ENCODE data around the gene CCSER1.
"Not testable (repeated sequence)": the region's sequence is repeated elsewhere in the genome, so short reads cannot be mapped to it uniquely, and the experiment has no call there.

CCSER1 gene

DNA sequence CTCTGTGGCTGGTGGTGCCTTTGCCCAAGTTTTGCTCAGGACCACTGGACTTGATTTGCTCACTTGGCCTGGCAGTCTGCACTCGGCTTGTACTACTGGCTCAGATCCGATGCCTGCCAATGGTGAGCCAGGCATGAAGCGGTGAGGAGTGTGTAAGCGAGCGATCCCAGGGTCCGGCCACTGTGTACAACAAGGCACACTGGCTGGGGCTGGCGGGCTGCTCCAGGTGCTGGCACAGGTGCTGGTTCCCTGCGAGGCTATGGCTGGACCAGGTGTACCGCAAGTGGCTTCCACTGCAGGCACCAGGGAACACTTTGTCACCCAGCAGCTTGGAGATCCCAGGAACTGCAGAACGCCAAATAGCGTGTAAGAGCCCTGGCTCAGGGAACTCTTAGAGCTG lies 329.7 kb downstream of the CCSER1 start:
- DNase-seq = no peak

DNA sequence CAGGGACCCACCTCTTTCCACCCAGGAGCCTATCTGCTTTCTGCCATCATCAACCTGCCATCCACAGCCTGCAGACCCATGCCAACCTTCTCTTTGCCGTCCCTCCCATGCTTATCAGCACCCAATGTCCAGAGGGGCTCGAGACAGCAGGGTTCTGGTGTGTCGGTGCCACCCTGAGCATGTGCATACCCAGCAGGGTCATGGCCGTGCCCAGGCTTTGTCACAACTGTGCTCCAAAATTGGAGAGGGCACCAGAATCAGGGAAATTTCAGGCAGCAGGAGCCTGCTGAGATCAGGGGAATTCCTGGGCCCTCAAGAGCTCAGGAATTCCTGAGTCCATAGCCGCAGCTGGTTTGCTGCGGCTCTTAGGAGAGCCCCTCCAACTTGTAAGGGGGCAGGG lies 330.6 kb downstream of the CCSER1 start:
- DNase-seq = no peak

DNA sequence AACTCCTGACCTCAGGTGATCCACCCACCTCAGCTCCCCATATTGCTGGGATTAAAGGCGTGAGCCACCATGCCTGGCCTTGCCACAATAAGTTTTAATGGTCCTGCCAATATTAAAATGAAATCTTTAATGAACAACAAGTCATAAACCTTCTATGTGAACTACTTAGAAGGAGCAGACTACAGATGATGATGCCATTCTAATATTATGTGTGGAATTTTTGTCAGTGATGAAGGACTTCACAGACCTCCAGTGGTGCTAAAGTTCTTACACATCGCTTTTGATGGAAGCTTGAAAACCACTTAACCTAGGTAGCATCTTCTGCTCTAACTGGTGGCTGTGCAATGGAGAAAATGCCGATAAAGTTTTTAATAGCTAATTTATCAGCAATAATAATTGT lies 331.4 kb downstream of the CCSER1 start:
- no peak for DNase-seq

DNA sequence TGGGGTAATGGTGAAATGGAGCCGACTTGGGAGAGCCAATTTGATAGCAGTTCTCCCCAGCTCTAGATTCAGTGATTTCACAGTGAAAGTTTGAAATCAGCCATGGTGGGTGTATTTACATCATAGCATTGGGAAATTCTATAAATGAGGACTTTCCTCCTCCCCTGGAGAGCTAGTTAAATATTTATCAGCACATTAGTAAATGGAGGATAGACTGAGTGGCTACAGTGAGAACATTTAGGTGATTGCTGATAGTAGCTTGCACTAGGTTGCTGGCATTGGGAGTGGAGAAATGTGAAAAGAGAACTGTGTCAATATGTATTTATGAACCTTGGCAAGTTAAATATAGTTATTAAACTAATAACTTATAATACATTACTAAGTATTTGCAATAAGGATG lies 347.3 kb downstream of the CCSER1 start:
- no peak for DNase-seq

DNA sequence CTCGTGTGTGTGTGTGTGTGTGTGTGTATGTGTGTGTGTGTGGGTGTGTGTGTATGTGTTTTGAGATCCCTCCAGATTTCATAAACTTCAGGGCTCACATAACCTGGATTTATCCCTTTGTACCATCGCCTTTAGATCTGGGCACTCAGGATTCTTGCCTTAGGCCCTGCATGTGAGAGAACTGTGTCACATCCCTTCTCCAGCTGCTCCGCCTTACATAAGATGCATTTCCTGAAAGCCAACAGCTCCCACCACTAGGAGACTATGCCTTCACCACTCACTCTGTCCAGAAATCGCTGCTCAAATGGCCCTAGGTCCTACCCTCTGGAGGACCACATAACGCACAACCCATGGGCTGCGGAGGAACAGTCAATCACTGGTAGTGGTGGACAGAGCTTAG lies 348.8 kb downstream of the CCSER1 start:
- DNase-seq = no peak

DNA sequence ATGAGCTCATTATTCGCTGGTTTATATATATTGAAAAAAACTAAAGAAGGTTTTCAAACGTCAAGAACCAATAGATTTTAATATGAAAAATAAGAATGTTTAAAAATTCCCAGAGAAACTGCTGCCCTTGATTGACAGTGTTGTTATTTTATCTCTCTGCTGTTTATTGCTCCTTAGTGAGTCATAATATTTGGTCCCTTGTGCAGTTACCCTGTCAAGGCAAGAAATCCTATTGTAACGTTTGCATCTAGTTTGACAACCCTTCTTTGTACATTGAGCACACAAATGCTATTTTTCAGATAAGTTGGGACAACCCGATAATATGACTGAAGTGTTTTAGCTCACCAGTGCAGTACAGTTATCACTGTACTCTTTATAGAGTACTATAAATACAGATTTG lies 349.4 kb downstream of the CCSER1 start:
- DNase-seq = no peak

DNA sequence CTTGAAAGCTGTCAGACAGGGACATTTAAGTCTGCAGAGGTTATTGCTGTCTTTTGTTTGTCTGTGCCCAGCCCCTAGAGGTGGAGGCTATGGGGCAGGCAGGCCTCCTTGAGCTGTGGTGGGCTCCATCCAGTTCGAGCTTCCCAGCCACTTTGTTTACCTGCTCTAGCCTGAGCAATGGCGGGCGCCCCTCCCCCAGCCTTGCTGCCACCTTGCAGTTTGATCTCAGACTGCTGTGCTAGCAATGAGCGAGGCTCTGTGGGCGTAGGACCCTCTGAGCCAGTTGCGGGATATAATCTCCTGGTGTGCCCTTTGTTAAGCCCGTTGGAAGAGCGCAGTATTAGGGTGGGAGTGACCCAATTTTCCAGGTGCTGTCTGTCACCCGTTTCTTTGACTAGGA lies 357.7 kb downstream of the CCSER1 start:
- not testable (repeated sequence) for DNase-seq

DNA sequence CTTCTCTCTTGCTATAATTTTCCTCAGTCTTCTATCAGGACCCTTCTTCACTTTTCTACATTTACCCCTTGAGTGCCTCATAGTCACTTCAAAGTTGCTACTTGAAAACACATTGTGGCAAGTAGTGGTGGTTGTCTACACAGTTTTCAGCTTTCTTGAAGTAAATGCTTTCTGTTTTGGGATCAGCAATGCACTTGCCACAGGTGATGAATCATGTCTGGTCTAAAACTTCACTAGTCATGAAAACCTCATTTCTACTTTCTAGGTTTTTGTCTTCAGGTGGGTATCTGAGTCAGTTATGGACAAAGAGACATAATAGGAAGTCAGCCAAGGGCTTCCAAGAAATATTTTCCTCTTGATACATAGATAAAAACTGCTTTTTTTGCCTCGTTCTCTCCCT lies 359.2 kb downstream of the CCSER1 start:
- no peak for DNase-seq

DNA sequence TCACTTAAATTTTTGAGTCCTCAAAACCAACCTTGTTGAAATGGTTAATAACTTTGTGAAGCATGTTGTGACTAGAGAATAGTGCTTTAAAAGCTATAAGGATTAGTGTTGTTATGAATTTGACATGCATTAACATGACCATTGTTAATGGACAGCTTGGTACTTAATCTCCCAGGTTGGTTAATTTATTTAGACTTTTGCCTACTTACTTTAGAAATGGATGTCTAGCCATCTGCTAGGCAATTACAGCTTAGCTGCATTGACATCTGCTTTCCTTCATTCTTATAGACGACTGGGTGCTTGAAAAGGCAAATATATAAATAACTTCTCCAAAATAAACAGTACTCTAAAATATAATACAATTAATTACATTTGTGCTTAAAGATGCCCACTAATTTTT lies 368.0 kb downstream of the CCSER1 start:
- DNase-seq = no peak

DNA sequence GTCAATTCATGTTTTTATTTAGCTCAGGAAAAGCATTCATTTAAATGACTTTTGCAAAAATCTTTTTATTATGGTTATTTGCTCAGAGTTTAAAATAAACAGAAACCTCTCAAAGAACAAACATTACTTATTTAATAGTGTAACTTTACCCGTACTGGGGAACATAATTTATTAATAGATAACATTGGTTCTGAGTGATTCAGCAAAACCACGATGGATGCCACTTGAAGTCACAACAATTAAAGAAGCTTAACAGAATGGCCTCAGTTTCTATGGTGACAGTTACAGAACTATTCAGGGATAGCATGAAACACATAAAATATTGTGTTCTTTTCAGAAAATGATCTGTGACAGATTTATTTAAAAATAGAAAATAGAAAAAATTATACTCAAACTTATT lies 368.7 kb downstream of the CCSER1 start:
- DNase-seq = no peak

DNA sequence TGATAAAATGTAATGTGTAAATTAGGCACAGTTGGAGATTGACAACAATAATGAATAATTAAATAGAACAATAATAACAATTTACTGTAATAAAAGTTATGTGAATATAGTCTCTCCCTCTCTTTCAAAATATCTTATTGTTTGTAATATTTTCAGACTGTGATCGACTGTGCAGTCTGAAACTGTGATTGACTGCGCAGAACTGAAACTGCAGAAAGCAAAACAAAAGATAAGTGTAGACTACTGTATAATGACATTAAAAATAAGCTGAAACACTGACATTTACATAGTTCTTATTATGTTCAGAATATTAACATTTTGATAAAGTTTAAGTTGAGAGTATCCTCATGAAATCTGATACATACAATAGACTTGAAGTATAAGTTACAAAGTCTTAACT lies 371.0 kb downstream of the CCSER1 start:
- no peak for DNase-seq

DNA sequence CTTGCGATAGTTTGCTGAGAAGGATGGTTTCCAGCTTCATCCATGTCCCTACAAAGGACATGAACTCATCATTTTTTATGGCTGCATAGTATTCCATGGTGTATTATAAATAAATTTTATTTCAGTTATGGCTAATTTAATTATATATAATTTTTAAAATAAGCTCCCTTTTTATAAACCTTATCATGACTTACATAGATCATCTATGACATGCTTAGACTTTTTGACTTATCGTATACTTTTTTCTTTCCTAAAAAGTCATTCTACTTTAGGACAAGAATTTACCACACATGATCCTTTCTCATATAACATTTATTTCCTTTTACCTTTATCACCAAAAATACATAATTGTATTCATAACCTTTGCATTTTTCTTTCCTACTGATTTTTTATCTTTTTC lies 376.5 kb downstream of the CCSER1 start:
- peak; percentile 18 for DNase-seq

DNA sequence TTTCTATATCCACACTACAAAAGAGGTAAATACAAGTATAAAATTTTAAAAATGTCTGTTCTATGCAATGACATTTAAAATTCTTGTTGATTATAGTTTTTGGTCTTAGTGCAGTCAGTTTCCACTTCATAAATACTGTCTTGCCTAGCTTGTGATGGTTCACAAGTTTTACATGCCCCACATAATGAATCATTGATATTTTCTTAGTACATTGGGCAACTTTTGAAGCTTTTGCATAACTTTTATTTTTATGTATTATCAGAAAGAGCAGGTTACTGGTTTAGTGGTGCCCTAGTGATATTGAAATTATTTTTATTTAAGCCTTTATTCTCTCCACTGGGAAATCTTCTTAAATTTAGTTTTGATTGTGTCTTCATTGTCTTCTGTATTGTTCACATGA lies 388.0 kb downstream of the CCSER1 start:
- DNase-seq = no peak

DNA sequence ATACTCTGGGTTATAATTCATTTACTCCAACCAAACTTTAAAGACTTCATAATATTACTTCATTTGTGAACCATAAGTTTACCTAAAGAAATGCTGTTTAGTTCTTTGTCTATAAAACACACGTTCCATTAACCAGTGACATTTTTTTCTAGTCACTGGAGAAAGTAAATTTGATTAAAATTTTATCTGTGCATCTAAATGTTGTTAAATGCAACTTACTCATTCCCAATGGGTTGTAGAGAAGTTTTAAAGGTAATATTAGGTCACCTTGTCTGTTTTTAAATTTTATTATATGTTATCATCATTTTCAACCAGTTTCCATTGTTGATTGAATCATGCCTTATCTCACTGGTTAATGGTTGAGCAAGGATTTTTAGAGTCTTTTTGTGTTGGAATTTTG lies 401.4 kb downstream of the CCSER1 start:
- DNase-seq = no peak

DNA sequence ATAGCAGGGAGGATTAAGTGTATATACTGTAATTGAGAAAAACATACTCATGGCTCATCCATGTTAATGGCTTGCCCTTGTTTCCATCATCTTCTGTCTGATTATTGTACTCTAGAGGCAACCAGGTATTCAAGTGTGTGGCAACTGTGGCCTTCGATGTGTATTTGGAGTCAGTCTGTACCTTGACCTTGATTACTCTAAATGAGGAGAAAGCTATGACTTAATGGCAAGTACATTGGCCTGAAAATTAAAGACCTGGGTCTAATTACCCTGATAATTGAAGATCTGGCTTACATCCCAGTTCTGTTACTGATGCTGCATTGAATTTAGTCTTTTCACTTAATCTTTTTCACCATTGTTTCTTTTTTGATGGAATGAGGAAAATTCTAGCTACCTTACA lies 409.2 kb downstream of the CCSER1 start:
- DNase-seq = no peak

DNA sequence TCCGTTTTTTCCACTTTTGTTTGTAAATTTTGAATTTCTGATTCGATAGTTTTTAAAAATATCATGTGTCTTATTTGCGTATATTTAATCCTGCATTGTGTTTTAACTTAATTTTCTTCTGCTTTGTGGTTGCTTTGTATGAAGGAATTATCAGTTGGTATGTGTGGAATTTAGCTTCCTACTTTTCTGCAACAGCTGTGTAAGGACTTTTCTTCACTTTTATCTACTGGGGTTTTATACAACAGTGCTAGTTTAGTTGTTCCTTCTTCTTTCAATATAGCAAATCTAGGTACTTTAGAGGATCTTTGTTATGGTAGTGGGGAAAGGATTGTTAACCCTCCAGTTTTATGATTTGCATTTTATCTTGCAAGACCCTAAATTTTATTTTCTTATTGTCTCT lies 410.3 kb downstream of the CCSER1 start:
- no peak for DNase-seq

DNA sequence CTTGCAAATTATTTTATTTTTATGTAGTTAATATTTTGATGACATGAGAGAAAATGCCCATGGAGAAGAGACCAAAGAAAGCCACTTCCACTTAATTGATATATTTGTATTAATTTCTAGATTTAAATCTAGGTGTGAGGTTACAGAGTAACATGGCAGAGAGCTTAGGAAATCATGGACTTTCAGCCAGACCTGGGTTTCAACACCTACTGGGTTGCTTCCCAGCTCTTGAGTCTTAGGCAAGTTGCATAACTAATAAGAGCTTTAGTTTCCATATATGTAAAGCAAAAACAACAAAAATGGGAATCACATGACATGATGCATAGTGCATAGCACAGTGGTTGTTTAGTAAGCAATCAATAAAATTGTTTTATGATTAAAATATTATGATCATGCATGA lies 413.3 kb downstream of the CCSER1 start:
- DNase-seq = no peak

DNA sequence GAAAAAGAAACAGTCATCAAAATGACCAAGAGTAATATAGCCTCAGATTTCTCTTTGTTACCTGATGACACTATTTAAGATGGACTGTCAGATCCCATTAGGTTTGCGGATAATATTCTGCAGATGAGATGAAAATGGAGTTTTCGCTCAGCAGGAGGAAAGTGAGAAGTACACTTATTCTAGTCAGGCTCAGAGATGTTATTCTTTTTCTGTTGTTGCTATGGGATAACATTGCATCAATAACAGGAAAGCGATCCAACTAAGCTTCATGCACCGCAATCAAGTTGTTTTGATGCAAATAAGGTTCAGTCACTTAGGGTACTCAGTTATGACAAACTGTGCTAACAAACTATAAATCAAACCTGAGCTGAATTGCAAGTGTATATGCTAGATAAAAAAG lies 415.0 kb downstream of the CCSER1 start:
- DNase-seq = peak; percentile 22

DNA sequence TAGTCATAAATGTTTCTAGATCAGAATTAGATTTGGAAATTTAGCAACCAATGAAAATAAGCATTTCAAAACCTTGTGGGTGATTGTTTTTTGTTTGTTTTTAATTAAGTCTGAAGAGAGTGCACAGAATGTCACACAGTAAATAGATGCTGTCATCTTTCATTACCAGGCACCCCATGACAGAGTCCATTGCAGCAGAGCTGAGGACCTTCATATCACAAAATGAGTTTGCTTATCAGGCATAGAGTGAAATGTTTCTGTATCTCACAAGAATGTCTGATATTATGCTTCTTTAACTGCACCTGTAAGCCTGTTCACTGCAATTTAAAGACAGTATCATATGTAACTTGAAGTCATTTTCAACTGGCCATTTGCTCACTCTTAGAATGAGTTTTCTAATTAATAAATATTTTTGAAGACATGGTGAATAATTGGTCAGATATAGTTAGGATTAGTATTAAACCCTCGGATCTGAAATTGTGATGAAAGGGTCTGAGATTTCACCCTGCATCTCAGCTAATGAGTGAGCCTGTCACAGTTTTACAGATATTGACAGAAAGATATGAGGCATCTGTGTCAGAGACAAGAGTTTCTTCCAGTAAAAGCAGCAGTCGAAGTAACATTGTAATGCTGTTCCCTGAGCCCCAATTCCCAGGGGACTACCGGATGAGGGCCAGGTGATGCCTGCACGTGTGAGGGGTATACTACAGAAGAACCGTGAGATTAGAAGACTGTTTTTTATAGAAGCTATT lies 416.4 kb downstream of the CCSER1 start:
- no peak for DNase-seq

DNA sequence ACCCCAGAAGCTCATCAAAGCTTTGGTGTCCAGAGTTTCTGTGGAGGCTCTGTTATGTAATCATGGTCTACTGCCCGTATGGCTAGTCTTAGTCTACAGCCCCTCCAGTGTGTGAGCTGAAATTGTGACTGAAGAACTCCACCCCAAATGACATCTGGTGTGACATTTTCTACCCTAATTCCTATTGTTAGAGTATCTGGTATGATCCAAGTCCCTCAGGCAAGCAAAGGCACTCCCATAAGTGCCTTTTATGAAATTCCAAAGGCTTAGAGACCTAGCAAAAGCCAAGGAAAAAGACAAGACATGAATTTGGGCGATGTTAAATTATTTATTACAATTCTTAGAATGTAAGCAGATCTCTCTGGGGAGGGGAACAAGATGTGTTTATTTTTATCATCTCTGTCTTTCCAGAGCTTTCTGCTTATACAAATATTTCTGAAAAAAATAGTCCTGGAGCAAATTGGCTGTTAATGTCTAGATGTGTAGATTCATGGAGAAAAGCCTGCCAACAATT lies 417.4 kb downstream of the CCSER1 start:
- DNase-seq = no peak

DNA sequence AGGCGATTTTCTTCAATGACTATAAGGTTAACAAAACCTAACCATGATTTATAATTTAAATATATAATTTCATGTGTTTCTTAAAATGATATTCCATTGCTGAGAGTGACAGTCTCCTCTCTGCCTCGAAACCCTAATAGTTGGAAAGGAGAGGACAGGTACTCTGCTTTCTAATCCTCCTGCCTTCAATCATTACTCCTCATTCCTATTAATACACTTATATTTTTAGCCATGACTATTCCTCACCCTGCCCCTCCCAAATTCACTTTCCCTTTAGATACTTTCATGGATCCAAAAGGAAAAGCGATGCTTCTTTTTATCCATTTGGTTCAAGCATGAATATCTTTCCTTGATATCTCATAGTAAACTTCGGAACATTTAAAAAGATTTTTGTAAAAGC lies 418.2 kb downstream of the CCSER1 start:
- DNase-seq = no peak

DNA sequence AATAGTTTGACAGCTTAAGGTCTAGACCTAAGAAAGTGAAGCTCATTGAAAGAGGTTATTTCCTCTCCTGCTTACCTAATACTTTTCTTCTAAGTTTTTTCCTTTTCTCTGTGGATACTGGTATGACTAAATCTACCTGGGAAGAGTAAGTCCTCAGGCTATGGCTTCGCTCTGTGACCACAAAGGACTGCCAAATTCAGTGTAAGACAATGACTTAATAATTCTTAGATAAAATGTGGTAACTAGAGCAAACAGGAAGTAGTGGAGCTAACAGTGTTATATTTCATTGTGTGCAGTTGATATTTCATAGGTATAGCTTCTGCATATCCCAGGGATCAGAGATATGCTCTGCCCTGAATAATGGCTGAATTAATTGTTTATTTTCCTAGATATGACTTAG lies 418.9 kb downstream of the CCSER1 start:
- peak; percentile 63 for DNase-seq

DNA sequence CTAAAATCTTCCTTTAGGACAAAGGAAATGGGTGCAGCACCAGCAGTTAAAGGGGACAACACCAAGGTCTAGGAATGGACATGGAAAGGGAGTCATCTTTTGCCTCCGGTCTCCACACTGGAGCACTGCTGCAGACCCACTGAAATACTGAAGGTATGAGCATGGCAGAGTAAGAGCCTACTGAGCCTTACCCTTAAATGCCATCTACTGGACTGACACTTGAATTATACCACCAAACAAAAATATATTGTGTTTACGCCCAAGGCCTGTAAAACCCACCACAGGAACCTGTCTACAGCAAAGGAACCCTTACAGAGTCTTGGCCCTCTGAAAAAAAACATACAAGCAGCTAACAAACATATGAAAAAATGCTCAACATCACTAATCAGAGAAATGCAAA lies 443.4 kb downstream of the CCSER1 start:
- no peak for DNase-seq

DNA sequence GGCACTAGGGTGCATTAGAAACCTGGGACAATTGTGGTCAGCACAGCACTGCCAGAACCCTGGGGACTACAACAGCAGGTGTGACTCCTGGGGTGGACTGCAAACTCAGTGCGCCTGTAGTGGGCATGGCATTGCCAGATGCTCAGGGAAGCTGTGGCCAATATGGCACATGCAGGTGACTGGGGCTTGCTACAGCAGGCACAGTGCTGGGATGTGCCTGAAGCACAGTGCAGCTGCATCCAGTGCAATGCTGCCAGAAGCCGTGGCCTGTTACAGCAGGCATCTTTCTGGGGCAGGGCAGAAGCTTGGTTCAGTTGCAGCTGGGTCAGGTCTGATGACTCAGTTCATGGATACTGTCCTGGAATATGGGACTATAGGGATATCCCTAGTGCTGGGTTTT lies 445.8 kb downstream of the CCSER1 start:
- DNase-seq = no peak

DNA sequence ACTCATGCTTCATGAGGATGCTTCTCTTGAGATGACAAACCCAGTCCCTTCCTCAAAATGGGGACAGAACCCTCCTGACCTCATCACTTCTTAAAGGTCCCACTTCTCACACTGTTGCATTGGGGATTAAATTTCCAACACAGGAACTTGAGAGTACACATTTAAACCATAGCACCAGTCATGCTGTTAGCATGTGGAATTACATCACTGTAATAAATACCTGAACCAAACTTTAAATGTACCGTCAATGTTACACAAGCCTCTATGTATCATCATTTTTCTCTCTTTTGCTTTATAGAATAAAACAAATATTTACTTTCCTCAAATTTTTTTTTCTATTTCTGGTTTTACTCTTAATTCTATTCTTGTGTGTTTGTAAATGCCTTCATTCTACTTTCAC lies 448.2 kb downstream of the CCSER1 start:
- no peak for DNase-seq

Measured in hematopoietic multipotent progenitor cell treated with erythropoietin and hydrocortisone succinate and interleukin-3 and kit ligand, for 4 days (in vitro differentiated cells).